Mesenchymal stem cell (in vitro differentiated cells and primary cell): Measurements from ENCODE around the gene TRIO.

Experiments used
- DNase-seq: peaks from one replicate; pipeline ENCODE4 v3.0.0-alpha.2; 2013
- H2AFZ ChIP-seq: one replicate; pipeline ENCODE4 v1.6.1; 2013; ENCODE audit warnings: low read depth, mild to moderate bottlenecking, control low read depth, inconsistent platforms, low read length, moderate library complexity
- H2AK5ac ChIP-seq: 2 replicates; pipeline ENCODE4 v1.6.1; 2013; ENCODE audit warnings: low read length, moderate library complexity, mild to moderate bottlenecking, inconsistent platforms; ENCODE audit not compliant: severe bottlenecking
- H2BK120ac ChIP-seq: one replicate; pipeline ENCODE4 v1.6.1; 2013; ENCODE audit warnings: low read depth, mild to moderate bottlenecking, inconsistent platforms, low read length, moderate library complexity
- H2BK12ac ChIP-seq, 2 experiments: one replicate each; pipeline ENCODE4 v1.6.1; 2013; ENCODE audit warnings: inconsistent platforms in 2 of 2, low read length in 2 of 2, mild to moderate bottlenecking in 2 of 2, moderate library complexity in 2 of 2, control low read depth in 1 of 2
- H2BK15ac ChIP-seq: one replicate; pipeline ENCODE4 v1.6.1; 2013; ENCODE audit warnings: mild to moderate bottlenecking, low read depth, inconsistent platforms; ENCODE audit not compliant: poor library complexity, severe bottlenecking
- H2BK5ac ChIP-seq: 2 replicates; pipeline ENCODE4 v1.6.1; 2013; ENCODE audit warnings: low read depth, mild to moderate bottlenecking, low read length, control low read depth, inconsistent platforms; ENCODE audit not compliant: poor library complexity, severe bottlenecking
- H3K14ac ChIP-seq, 2 experiments: one replicate each; pipeline ENCODE4 v1.6.1; 2013; ENCODE audit warnings: inconsistent platforms in 2 of 2, low read length in 2 of 2, control low read depth in 1 of 2, mild to moderate bottlenecking in 1 of 2, moderate library complexity in 1 of 2
- H3K18ac ChIP-seq, 2 experiments: one replicate each; pipeline ENCODE4 v1.6.1; 2013; ENCODE audit warnings: inconsistent platforms in 2 of 2, low read length in 2 of 2, control low read depth in 1 of 2, low read depth in 1 of 2, mild to moderate bottlenecking in 1 of 2
- H3K23ac ChIP-seq, 2 experiments: one replicate each; pipeline ENCODE4 v1.6.1; 2013; ENCODE audit warnings: inconsistent platforms in 2 of 2, low read length in 2 of 2, mild to moderate bottlenecking in 2 of 2, moderate library complexity in 2 of 2, control low read depth in 1 of 2
- H3K27ac ChIP-seq: 2 replicates; pipeline ENCODE4 v1.5.1; 2013; ENCODE audit warnings: mild to moderate bottlenecking, moderate library complexity, low read length, control low read depth, inconsistent platforms; ENCODE audit not compliant: poor library complexity, severe bottlenecking
- H3K27me3 ChIP-seq, 2 experiments: 2 replicates each; pipeline versions ENCODE4 v1.6.1 to v1.7.0; 2013; ENCODE audit warnings: low read length in 2 of 2, mild to moderate bottlenecking in 2 of 2, moderate library complexity in 2 of 2, control low read depth in 1 of 2, inconsistent platforms in 1 of 2; ENCODE audit not compliant: control insufficient read depth in 1 of 2, insufficient read depth in 1 of 2
- H3K36me3 ChIP-seq, 2 experiments: 2 replicates each; pipeline versions ENCODE4 v1.6.1 to v1.7.0; 2013; ENCODE audit warnings: low read length in 2 of 2, control low read depth in 1 of 2, inconsistent platforms in 1 of 2, low read depth in 1 of 2, mild to moderate bottlenecking in 1 of 2; ENCODE audit not compliant: insufficient read depth in 2 of 2, control insufficient read depth in 1 of 2
- H3K4ac ChIP-seq, 2 experiments: one replicate each; pipeline ENCODE4 v1.6.1; 2013; ENCODE audit warnings: inconsistent platforms in 2 of 2, low read length in 2 of 2, mild to moderate bottlenecking in 2 of 2, moderate library complexity in 2 of 2, control low read depth in 1 of 2, low read depth in 1 of 2
- H3K4me1 ChIP-seq: 2 replicates; pipeline ENCODE4 v1.6.1; 2013; ENCODE audit warnings: low read depth, low read length, control low read depth; ENCODE audit not compliant: control insufficient read depth, insufficient read depth
- H3K4me2 ChIP-seq: 2 replicates; pipeline ENCODE4 v1.6.1; 2013; ENCODE audit warnings: low read length, mild to moderate bottlenecking, inconsistent platforms; ENCODE audit not compliant: poor library complexity, severe bottlenecking
- H3K4me3 ChIP-seq, 2 experiments: 2 replicates each; pipeline versions ENCODE4 v1.5.1 to v1.7.0; 2013; ENCODE audit warnings: low read length in 2 of 2, mild to moderate bottlenecking in 2 of 2, control low read depth in 1 of 2, low read depth in 1 of 2; ENCODE audit not compliant: insufficient read depth in 1 of 2
- H3K79me1 ChIP-seq: replicated peaks from 2 replicates; pipeline ENCODE4 v1.6.1; 2013; ENCODE audit warnings: mild to moderate bottlenecking, control low read depth, low read length, inconsistent platforms; ENCODE audit not compliant: poor library complexity, severe bottlenecking
- H3K9ac ChIP-seq: 2 replicates; pipeline ENCODE4 v1.7.0; 2013; ENCODE audit warnings: mild to moderate bottlenecking, low read length, moderate library complexity
- H3K9me3 ChIP-seq: 2 replicates; pipeline ENCODE4 v1.7.0; 2013; ENCODE audit warnings: mild to moderate bottlenecking, low read length; ENCODE audit not compliant: control insufficient read depth
- H4K8ac ChIP-seq: one replicate; pipeline ENCODE4 v1.6.1; 2013; ENCODE audit warnings: inconsistent platforms, mild to moderate bottlenecking, low read length, moderate library complexity
- H4K91ac ChIP-seq: one replicate; pipeline ENCODE4 v1.6.1; 2013; ENCODE audit warnings: mild to moderate bottlenecking, low read length, inconsistent platforms
- WGBS: methylation state at CpG from one replicate; pipeline ENCODE4 v1.1.7; 2013; ENCODE audit warnings: mixed read lengths; 5-methylcytosine and 5-hydroxymethylcytosine counted together

The TRIO gene

DNA sequence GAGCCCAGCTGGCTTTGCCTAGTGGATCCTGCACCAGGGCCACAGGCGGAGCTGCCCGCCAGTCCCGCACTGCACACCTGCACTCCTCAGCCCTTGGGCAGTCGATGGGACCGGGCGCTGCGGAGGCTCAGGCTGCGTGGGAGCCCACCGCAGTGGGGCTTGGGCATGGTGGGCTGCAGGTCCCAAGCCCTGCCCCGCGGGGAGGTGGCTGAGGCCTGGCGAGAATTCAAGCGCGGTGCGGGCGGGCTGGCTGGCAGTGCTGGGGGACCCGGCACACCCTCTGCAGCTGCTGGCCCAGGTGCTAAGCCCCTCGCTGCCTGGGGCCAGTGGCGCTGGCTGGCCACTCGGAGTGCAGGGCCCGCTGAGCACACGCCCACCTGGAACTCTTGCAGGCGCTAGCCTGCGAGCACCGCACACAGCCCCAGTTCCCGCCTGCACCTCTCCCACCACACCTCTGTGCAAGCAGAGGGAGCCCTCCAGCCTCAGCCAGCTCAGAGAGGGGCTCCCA is 312.7 kb downstream of the TRIO start:
- Histone ChIP-seq H3K27me3 (no peaks in the 10 kb centered on the region), H2AFZ (no peak overlapping the region), H4K8ac (no peak overlapping the region), H3K27ac (no peak overlapping the region), H3K79me1 (peaks cover 11% of the 10 kb centered on the region), H3K4me1 (peaks cover 16% of the 10 kb centered on the region), H3K4me3 (no peak overlapping the region), H3K14ac (no peak overlapping the region), H2BK12ac (no peak overlapping the region), H3K4me2 (no peak overlapping the region), H2BK5ac (no peak overlapping the region), H3K23ac (no peak overlapping the region), H2AK5ac (no peak overlapping the region), H3K4ac (no peak overlapping the region), H2BK120ac (no peak overlapping the region), H4K91ac (no peak overlapping the region), H3K9ac (no peak overlapping the region), H2BK15ac (no peak overlapping the region), H3K18ac (no peak overlapping the region), H3K9me3 (no peaks in the 10 kb centered on the region), H3K36me3 (peaks cover 47 to 89% of the 10 kb centered on the region in 2 experiments)
- WGBS, result 96% methylated on average over 26 of the region's 26 CpGs
- DNase-seq, result no peak

GRCh38 chr5:14457476-14457875 is 314.3 kb downstream of the TRIO start:
- H2BK5ac ChIP-seq, result no peak overlapping the region
- no peaks in the 10 kb centered on the region for H3K27me3 ChIP-seq
- no peak overlapping the region for H3K4me3 ChIP-seq
- H3K18ac ChIP-seq, result peak overlapping the region; percentile 46
- H3K9me3 ChIP-seq, result no peaks in the 10 kb centered on the region
- H2BK120ac ChIP-seq, result no peak overlapping the region
- peak overlapping the region in 1 of 2 experiments; percentile 61 for H2BK12ac ChIP-seq
- peak overlapping the region; percentile 68 for H3K9ac ChIP-seq
- no peak overlapping the region for H2BK15ac ChIP-seq
- 82% methylated on average over 5 of the region's 7 CpGs for WGBS
- H3K36me3 ChIP-seq, result peaks cover 51 to 89% of the 10 kb centered on the region in 2 experiments
- no peak overlapping the region for H3K4ac ChIP-seq
- no peak overlapping the region for H3K14ac ChIP-seq
- peak overlapping the region; percentile 8 for H3K4me2 ChIP-seq
- peaks cover 10% of the 10 kb centered on the region for H3K4me1 ChIP-seq
- peak overlapping the region; percentile 47 for H4K8ac ChIP-seq
- peak overlapping the region; percentile 69 for H3K27ac ChIP-seq
- DNase-seq, result peak; percentile 46
- peak overlapping the region in 1 of 2 experiments; percentile 87 for H3K23ac ChIP-seq
- no peak overlapping the region for H2AFZ ChIP-seq
- peak overlapping the region; percentile 78 for H4K91ac ChIP-seq
- H2AK5ac ChIP-seq, result peak overlapping the region; percentile 33
- H3K79me1 ChIP-seq, result peaks cover 18% of the 10 kb centered on the region

DNA sequence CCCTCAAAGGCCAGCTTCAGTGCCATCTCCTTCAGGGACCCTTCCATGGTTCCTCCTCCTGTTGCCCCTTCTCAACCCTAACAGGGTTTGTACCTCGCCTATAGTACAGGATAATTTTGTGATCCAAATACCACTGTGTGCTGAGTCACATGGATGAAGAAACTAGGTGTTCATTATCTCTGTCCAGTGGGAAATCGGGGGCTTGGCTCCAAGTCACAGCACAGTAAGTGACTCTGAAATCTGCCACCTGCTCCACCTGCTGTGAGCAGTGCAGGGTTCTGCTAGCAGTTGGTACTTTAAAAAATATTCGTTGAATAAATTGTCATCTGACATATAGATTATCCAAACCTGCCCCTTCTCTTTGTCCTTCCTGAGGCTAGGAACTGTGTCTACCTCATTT is 315.3 kb downstream of the TRIO start:
- H2BK5ac ChIP-seq, result no peak overlapping the region
- peak overlapping the region; percentile 4 for H4K8ac ChIP-seq
- peaks cover 22% of the 10 kb centered on the region for H3K79me1 ChIP-seq
- H3K36me3 ChIP-seq, result peaks cover 56 to 90% of the 10 kb centered on the region in 2 experiments
- no peaks in the 10 kb centered on the region for H3K27me3 ChIP-seq
- H3K4me3 ChIP-seq, result no peak overlapping the region
- no peak overlapping the region for H2AFZ ChIP-seq
- peak overlapping the region; percentile 68 for H3K9ac ChIP-seq
- H3K18ac ChIP-seq, result no peak overlapping the region
- H3K9me3 ChIP-seq, result no peaks in the 10 kb centered on the region
- H2BK12ac ChIP-seq, result no peak overlapping the region
- H4K91ac ChIP-seq, result no peak overlapping the region
- DNase-seq, result no peak
- H3K23ac ChIP-seq, result no peak overlapping the region
- H3K4me1 ChIP-seq, result peaks cover 12% of the 10 kb centered on the region
- no peak overlapping the region for H3K4ac ChIP-seq
- no peak overlapping the region for H3K14ac ChIP-seq
- whole genome bisulfite sequencing, result 98% methylated on average over 3 of the region's 3 CpGs
- H3K4me2 ChIP-seq, result no peak overlapping the region
- H2BK120ac ChIP-seq, result no peak overlapping the region
- H3K27ac ChIP-seq, result peak overlapping the region; percentile 4
- no peak overlapping the region for H2AK5ac ChIP-seq
- no peak overlapping the region for H2BK15ac ChIP-seq

GRCh38 chr5:14460844-14461398 is 317.8 kb downstream of the TRIO start:
- Histone ChIP-seq H2AFZ (no peak overlapping the region), H2AK5ac (no peak overlapping the region), H3K23ac (no peak overlapping the region), H4K91ac (peak overlapping the region; percentile 2), H2BK15ac (no peak overlapping the region), H2BK12ac (no peak overlapping the region), H3K4ac (no peak overlapping the region), H2BK120ac (no peak overlapping the region), H3K4me3 (no peak overlapping the region), H3K27me3 (no peaks in the 10 kb centered on the region), H3K18ac (no peak overlapping the region), H3K4me2 (no peak overlapping the region), H3K27ac (no peak overlapping the region), H3K9ac (no peak overlapping the region), H4K8ac (no peak overlapping the region), H3K9me3 (no peaks in the 10 kb centered on the region), H3K36me3 (peaks cover 57 to 94% of the 10 kb centered on the region in 2 experiments), H2BK5ac (no peak overlapping the region), H3K4me1 (peaks cover 15% of the 10 kb centered on the region), H3K14ac (no peak overlapping the region), H3K79me1 (peaks cover 23% of the 10 kb centered on the region)
- WGBS, result 98% methylated on average over 41 of the region's 46 CpGs
- DNase-seq, result no peak
